ENCODE measurements around the gene IL1R2.

DNA sequence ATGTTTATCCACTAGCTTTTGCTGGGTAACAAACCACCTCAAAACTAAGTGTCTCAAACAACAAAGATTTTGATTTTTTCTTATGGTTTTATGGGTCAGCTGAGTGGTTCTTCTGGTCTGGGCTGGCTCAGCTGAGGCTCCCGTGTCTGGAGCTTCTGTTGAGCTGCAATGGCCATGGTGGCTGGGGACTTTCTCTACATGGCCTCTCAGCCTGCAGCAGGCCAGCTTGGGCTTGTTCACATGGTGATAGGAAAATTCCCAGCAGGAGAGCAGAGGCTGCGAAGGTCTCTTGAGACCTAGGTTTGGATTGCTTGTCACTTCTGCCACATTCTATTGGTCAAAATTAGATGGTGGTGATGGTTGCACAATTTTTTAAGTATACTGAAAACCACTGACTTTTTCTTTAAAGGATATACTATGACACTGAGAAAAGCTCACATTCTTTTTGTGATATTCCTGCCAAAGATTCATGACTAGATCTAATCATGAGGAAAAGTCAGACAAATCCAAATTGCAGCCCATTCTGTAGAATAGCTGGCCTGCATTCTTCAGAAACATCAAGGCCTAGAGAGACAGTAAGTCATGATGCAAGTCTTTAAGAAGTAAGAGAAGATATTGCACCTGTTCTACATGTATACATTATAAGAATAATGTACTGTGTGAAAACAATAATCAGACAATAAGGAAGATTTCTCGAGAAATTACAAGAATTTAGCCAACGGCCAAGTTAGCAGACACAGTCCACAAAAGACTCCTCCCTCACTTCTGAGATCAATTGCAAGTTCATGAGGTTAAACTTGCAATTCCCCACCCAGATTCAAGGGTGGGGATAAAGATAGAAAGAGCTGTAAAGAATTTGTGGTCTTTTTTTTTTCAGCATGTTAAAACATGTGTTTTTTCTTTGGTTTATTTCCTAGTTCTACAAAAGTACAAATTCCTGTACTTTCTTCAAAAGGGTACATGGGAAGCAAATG is 35.0 kb upstream of the IL1R2 start:
- TF ChIP-seq, protein P1, sequence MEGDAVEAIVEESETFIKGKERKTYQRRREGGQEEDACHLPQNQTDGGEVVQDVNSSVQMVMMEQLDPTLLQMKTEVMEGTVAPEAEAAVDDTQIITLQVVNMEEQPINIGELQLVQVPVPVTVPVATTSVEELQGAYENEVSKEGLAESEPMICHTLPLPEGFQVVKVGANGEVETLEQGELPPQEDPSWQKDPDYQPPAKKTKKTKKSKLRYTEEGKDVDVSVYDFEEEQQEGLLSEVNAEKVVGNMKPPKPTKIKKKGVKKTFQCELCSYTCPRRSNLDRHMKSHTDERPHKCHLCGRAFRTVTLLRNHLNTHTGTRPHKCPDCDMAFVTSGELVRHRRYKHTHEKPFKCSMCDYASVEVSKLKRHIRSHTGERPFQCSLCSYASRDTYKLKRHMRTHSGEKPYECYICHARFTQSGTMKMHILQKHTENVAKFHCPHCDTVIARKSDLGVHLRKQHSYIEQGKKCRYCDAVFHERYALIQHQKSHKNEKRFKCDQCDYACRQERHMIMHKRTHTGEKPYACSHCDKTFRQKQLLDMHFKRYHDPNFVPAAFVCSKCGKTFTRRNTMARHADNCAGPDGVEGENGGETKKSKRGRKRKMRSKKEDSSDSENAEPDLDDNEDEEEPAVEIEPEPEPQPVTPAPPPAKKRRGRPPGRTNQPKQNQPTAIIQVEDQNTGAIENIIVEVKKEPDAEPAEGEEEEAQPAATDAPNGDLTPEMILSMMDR (optimal IDR thresholded peaks at IDR 0.05 in 1 of 3, IDR thresholded peaks at IDR 0.05 in 1 of 3, conservative IDR thresholded peaks at IDR 0.05 in 1 of 3; ENCODE audit: extremely low read depth in 1 of 3, insufficient read depth in 2 of 3, low read length in 3 of 3) = no peak
- TF ChIP-seq EZH2 (IDR thresholded peaks at IDR 0.05; ENCODE audit: low read length) = no peak

Data from keratinocyte (primary cell).